ENCODE results near the gene KIF24.
A peak's percentile ranks its signal among the peaks of the same experiment; 100 is the strongest.

DNA sequence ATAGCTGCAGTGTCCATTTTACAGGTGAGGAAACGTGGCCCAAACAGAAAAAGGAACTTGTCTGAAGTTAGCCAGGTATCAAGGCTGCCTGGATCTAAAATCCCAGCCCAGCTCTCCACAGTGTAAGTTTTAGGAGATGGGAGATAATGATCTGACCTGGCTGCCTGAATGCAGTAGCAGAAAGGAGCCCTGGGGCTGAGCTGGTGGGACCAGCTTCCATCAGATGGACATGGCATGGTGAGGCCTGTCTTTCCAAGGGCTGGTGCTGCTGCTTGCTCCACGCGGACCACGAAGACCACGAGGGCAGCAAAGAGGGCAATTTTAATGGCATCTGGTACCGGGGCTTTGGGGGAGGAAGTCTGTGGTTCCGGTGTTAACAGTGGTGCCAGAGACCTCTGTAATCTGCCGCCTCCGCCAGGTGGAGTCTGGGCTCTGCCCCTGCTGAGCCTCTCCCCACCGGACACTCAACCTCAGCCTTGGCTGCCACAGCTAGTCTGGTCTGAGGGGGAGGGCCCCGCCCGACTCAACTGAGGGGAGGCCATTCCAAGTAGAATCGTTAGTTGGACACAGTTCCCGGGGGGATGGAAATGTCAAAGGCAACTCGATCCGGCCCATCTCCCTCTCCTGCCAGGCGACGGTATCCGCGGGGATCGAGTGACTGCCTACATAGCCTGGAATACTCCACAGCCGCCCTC lies 47.0 kb upstream of the KIF24 start:
- TF ChIP-seq POLR2A (IDR thresholded peaks at IDR 0.05) (no peak), POLR2AphosphoS5 (IDR thresholded peaks at IDR 0.05) (no peak)
- TF ChIP-seq, protein P1, sequence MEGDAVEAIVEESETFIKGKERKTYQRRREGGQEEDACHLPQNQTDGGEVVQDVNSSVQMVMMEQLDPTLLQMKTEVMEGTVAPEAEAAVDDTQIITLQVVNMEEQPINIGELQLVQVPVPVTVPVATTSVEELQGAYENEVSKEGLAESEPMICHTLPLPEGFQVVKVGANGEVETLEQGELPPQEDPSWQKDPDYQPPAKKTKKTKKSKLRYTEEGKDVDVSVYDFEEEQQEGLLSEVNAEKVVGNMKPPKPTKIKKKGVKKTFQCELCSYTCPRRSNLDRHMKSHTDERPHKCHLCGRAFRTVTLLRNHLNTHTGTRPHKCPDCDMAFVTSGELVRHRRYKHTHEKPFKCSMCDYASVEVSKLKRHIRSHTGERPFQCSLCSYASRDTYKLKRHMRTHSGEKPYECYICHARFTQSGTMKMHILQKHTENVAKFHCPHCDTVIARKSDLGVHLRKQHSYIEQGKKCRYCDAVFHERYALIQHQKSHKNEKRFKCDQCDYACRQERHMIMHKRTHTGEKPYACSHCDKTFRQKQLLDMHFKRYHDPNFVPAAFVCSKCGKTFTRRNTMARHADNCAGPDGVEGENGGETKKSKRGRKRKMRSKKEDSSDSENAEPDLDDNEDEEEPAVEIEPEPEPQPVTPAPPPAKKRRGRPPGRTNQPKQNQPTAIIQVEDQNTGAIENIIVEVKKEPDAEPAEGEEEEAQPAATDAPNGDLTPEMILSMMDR (IDR thresholded peaks at IDR 0.05): peak in 2 of 4 experiments; percentile 30 to 49

Measured in prostate gland (tissue), 2 donors.